Urothelium cell line (cell line): Measurements from ENCODE around the gene RREB1.
"Not testable (repeated sequence)": the region's sequence is repeated elsewhere in the genome, so short reads cannot be mapped to it uniquely, and the experiment has no call there.

ENCODE experiments used
- DNase-seq: peaks from one replicate; pipeline ENCODE4 v3.0.0; 2011; ENCODE audit warnings: low spot score, mixed read lengths
- FAIRE-seq: peaks from 2 replicates; lab custom pipeline; 2011; peaks lifted over from hg19 to GRCh38; lab: Jason Lieb, UNC

RREB1 gene

GRCh38 chr6:7260291-7261031, 152.7 kb downstream of the RREB1 start:
- FAIRE-seq = no peak
- no peak for DNase-seq

DNA sequence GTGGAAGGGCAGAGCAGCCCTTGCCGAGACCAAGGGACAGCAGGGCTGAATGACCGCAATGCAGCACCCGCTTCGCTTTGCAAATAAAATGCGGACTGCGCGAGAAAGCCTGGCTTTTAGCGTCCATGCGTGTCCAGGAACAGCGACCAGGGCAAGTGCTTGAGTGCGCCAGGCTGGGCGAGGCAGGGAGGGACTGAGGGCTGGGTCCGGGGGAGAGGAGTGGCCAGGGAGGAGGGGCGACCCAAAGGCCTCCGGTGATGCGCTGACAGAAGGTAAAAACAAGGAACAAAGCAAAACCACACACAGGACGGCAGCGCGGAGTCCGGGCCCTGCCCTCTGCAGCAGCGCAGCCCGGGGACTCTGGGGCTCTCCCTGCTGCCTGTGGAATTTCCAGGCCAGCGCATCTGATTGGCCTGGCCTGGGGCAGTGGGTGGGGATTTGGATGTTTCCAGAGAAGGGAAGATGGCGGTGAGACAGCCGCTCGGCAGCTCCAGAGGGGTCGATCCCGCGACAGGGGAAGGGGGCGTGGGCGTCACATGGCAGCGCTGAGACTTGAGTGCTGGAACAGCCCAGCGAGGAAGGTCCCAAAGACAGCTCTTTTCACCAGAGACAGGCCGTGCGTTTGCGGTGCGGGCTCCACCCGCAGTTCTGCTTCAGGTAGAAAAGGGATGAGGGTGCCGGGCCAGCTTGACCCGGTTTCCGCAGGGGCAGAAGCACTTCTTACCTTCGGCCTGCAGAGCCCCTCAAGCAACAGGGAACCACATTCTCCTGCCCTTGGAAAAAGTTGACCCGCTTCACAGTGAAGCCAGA, 153.5 kb downstream of the RREB1 start:
- DNase-seq (peak; percentile 96), FAIRE-seq (no peak)

- FAIRE-seq (no peak), DNase-seq (peak; percentile 23)
These were observed 154.2 kb downstream of the RREB1 start for GRCh38 chr6:7261852-7262461.

- DNase-seq (no peak), FAIRE-seq (no peak)
These were observed 155.2 kb downstream of the RREB1 start for GRCh38 chr6:7262746-7263518.

GRCh38 chr6:7263519-7263805, 155.7 kb downstream of the RREB1 start:
- FAIRE-seq, DNase-seq: not testable (repeated sequence)

DNA sequence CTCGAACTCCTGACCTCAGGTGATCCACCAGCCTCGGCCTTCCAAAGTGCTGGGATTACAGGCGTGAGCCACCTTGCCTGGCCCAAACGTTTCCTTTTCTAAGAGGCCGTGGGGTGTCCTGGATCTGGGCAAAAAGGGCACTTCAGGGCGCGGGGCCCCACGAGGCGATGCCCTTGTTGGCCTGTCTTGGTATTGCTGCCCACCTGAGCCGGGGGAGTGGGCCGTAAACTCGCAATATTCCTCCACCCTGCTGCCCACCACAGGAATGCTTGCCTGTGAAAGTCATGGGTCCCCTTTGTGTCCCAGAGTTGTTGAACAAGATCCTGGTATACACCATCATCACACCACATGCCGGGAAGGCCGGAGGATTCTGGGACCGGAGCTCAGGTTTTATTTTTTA, 156.3 kb downstream of the RREB1 start:
- FAIRE-seq = no peak
- no peak for DNase-seq

GRCh38 chr6:7264686-7265384, 157.1 kb downstream of the RREB1 start:
- no peak for DNase-seq
- no peak for FAIRE-seq

DNA sequence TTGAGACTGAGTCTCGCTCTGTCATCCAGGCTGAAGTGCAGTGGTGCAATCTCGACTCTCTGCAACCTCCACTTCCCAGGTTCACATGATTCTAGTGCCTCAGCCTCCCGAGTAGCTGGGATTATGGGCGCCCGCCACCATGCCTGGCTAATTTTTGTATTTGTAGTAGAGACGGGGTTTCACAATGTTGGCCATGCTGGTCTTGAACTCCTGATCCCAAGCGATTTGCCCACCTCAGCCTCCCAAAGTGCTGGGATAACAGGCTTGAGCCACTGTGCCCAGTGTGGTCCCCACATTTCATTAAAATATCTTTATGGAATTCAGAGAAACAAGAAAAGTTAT, 157.6 kb downstream of the RREB1 start:
- not testable (repeated sequence) for FAIRE-seq, DNase-seq

DNA sequence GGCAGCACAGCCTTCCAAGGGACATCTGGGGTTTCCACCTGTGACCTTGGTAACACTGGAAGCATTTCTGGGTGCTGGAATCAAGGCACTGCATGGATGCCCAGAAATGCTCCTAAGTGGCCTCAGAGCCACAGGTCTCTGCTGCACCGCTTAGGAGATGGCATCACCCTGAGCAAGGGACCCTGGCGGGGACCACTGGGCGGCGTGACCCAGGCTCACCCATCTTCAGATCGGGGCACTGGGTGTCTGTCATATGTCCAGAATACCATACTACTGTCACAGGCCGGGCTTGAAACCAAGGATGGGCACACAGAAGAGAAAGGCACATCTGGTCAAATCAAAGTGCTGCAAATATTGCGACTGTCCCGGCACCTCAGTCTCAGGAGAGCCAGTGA, 159.3 kb downstream of the RREB1 start:
- FAIRE-seq (no peak), DNase-seq (peak; percentile 12)

DNA sequence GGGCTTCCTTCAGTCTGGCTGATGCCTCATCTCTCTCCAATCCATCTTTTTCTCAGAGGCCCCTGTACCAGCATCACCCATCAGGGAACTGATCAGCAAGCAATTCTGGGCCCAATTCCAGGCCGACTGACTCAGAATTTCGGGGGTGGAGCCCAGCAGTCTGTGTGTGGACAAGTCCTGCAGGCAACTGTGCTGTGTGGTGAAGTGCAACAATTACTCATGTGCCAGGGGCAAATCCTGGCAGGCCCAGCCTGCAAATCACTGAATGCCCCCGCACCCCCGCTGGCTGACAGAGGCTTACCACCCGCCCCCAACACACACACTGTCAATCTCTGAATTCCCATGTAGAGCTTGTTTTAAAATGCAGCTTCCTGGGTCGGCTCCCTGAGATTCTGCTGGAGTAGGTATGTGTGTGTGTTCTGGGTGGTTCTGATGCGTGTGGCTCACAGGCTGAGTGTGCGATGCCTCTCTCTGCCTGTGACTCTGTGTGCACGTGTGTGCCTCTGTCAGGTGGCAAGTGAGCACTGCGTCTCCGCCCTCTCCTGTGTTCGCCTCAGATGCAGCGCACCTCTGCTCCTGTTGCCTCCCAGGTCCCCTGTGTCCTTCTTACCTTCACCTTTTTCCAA, 159.8 kb downstream of the RREB1 start:
- FAIRE-seq (peak; percentile 48), DNase-seq (peak; percentile 92)

DNA sequence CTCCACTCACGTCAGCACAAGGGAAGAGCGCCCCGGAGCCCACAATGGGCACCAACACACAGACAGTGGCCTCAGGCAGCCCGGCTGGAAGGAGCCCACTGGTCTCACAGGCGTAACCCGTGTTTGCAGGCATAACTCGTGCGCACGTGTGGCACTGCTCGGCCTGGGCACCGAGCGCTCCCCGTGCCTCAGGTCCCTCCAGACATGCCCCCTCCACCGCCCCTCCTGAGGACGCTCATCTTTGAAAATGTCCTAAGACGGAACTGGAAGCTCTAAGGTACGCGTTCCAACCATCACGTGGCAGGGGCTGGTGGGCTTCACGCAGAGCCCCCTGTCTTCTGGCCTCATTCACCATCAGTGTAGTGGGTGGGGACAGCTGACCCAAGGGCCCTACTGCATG, 160.6 kb downstream of the RREB1 start:
- DNase-seq (no peak), FAIRE-seq (no peak)

DNA sequence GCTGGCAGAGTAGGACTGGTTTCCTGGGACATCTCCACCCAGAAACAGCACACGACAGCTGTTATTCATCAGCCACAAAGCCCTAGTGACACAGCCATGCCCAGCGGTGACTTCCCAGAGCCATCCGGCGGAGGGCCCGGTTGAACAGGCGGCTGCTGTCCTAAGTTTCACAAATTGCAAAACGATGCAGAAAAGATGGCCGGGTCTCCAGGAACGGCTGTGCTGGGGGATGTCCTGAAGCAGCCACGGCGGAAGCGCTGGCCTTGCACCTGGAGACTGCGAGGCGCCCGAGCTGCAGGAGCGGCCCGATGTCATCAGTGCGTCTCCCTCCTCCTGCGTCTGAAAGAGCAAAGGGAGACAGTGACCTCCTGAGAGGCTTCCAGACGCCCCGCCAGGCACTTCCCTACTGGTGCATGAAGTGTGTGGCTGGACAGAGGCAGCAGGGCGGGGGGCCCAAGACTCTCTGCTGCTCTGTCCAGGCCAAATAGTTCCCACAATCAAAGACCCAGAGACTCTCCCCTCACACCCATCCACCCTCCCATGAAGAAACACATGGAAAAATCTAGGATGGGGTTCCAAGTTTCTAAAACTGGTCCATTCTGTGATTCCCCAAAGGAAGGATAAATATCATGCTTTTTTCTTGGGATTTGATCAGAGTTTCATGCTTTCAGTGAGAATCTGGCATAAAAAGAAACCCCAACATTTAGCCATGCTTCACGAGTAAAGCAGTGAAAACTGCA, 161.2 kb downstream of the RREB1 start:
- FAIRE-seq = no peak
- DNase-seq = no peak

- DNase-seq (no peak), FAIRE-seq (no peak)
These were observed 162.1 kb downstream of the RREB1 start for GRCh38 chr6:7269816-7270215.

DNA sequence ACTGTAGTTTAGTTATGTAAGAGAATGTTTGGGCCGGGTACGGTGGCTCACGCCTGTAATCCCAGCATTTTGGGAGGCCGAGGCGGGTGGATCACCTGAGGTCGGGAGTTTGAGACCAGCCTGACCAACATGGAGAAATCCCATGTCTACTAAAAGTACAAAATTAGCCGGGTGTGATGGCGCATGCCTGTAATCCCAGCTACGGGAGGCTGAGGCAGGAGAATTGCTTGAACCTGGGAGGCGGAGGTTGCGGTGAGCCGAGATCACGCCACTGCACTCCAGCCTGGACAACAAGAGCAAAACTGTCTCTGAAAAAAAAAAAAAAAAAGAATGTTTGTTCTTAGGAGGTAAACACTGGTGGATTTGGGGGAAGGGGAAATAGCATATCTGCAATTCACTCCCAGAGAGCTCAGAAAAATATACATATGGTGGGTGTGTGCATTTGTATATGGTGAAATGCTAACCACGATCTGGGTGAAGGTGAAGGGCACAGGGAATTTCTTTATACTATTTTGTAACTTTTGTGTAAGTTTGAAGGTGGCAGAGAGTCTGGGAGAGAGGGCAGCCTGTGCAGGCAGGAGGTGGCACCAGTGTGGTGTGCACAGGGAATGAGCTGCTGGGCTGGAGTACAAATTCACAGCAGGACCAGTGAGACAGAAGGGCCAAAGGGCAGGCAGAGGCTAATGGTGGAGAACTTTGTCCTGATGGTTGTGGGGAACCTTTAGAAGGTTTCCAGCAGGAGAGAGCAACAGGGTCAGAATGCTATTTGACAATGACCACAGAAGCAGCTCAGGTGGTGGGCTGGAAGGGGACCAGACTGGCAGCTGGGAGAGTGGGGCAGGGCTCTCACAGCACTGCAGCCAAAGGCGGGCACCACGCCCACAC, 162.8 kb downstream of the RREB1 start:
- DNase-seq (no peak), FAIRE-seq (no peak)

DNA sequence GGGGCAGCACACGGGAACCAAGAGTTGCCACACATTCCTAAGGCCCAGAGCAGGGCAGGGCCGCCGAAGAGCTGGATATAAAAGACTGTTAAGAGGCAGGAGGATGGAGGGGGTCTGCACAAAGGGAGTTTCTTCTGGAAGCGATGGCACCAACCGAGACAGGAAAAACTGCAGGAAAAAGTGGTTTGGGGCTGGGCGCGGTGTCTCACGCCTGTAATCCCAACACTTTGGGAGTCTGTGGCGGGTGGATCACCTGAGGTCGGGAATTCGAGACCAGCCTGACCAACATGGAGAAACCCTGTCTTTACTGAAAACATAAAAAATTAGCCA, 163.4 kb downstream of the RREB1 start:
- FAIRE-seq (no peak), DNase-seq (no peak)

DNA sequence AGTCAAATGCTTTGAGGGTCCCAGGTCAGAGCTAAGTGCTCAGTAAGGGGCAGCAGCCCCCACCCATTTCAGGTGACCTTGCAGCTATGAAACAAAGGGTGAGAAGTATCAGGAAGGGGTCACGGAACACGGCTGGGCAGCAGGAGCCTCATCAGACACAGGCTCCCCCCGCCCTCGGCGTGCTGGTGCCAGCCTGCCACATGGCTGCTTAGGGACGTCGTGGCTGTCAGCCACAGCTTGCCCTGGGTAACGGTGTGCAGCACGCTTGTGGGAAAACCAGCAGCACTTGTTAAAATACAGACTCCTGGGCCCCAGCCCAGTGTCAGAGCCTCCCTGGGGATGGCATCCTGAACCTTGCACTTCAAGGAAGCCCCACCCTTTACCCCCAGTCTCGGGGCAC, 165.9 kb downstream of the RREB1 start:
- no peak for FAIRE-seq

DNA sequence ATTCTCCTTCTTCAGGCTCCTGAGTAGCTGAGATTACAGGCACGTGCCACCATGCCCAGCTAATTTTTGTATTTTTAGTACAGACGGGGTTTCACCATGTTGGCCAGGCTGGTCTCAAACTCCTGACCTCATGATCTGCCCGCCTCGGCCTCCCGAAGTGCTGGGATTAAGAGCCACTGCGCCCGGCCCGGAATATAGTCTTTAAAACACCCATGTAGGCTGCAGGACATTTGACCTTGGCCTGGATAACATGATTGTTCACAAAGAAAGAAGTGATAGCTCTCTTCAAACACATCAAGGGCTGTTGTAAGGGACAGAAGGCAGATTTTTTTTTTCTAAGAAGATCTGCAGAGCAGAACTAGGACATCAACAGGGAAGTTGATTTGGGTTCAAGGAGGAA, 166.8 kb downstream of the RREB1 start:
- not testable (repeated sequence) for FAIRE-seq, DNase-seq

More for the DNA sequence above, 165.9 kb downstream of the RREB1 start:
- no peak for DNase-seq

DNA sequence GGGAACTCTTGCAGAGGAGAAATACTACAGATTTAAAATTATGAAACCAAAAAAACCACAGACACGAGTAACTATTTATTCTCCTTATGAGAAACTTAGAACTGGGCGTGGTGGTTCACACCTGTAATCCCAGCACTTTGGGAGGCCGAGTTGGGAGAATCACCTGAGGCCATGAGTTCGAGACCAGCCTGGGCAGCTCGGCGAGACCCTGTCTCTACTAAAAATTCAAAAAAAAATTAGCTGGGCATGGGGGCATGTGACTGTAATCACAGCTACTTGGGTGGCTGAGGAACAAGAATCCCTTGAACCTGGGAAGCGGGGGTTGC, 168.4 kb downstream of the RREB1 start:
- no peak for FAIRE-seq
- DNase-seq = no peak
